Measurements from ENCODE around the gene PASD1.
"Not testable (repeated sequence)": the region's sequence is repeated elsewhere in the genome, so short reads cannot be mapped to it uniquely, and the experiment has no call there.

The PASD1 gene

GRCh38 chrX:151523351-151523750 is 40.1 kb upstream of the PASD1 start:
- Histone ChIP-seq H3K9me3 (ENCODE audit: severe bottlenecking) (no peaks in the 10 kb centered on the region), H3K27me3 (ENCODE audit: insufficient read depth, poor library complexity, severe bottlenecking) (no peaks in the 10 kb centered on the region), H3K36me3 (ENCODE audit: low read depth) (no peaks in the 10 kb centered on the region), H3K4me3 (ENCODE audit: severe bottlenecking) (no peak overlapping the region), H3K4me1 (ENCODE audit: insufficient read depth, poor library complexity, severe bottlenecking) (no peaks in the 10 kb centered on the region), H3K27ac (ENCODE audit: poor library complexity, severe bottlenecking) (no peak overlapping the region)
- TF ChIP-seq CTCF (IDR thresholded peaks at IDR 0.05; ENCODE audit: poor library complexity, severe bottlenecking) = no peak
- ATAC-seq (ENCODE audit: low read depth) = no peak
- no peak for DNase-seq (ENCODE audit: low spot score)

- no peak for DNase-seq (ENCODE audit: low spot score)
- Histone ChIP-seq H3K9me3 (ENCODE audit: severe bottlenecking) (no peaks in the 10 kb centered on the region), H3K27me3 (ENCODE audit: insufficient read depth, poor library complexity, severe bottlenecking) (no peaks in the 10 kb centered on the region), H3K4me3 (ENCODE audit: severe bottlenecking) (no peak overlapping the region), H3K36me3 (ENCODE audit: low read depth) (no peaks in the 10 kb centered on the region), H3K4me1 (ENCODE audit: insufficient read depth, poor library complexity, severe bottlenecking) (no peaks in the 10 kb centered on the region), H3K27ac (ENCODE audit: poor library complexity, severe bottlenecking) (no peak overlapping the region)
- no peak for ATAC-seq (ENCODE audit: low read depth)
- TF ChIP-seq CTCF (IDR thresholded peaks at IDR 0.05; ENCODE audit: poor library complexity, severe bottlenecking) = no peak
Observed at GRCh38 chrX:151536571-151536970, 26.9 kb upstream of the PASD1 start.

GRCh38 chrX:151537572-151537971 is 25.9 kb upstream of the PASD1 start:
- H3K27ac ChIP-seq (ENCODE audit: poor library complexity, severe bottlenecking) = no peak overlapping the region
- no peaks in the 10 kb centered on the region for H3K27me3 ChIP-seq (ENCODE audit: insufficient read depth, poor library complexity, severe bottlenecking)
- DNase-seq (ENCODE audit: low spot score) (no peak), ATAC-seq (ENCODE audit: low read depth) (no peak)
- TF ChIP-seq CTCF (IDR thresholded peaks at IDR 0.05; ENCODE audit: poor library complexity, severe bottlenecking) = no peak
- H3K4me1 ChIP-seq (ENCODE audit: insufficient read depth, poor library complexity, severe bottlenecking) = no peaks in the 10 kb centered on the region
- H3K9me3 ChIP-seq (ENCODE audit: severe bottlenecking) = no peaks in the 10 kb centered on the region
- H3K36me3 ChIP-seq (ENCODE audit: low read depth) = no peaks in the 10 kb centered on the region
- no peak overlapping the region for H3K4me3 ChIP-seq (ENCODE audit: severe bottlenecking)

GRCh38 chrX:151538190-151539122 is 25.0 kb upstream of the PASD1 start:
- ATAC-seq (ENCODE audit: low read depth) (no peak), DNase-seq (ENCODE audit: low spot score) (no peak)
- H3K27ac ChIP-seq (ENCODE audit: poor library complexity, severe bottlenecking) = no peak overlapping the region
- TF ChIP-seq CTCF (IDR thresholded peaks at IDR 0.05; ENCODE audit: poor library complexity, severe bottlenecking) = no peak
- H3K4me1 ChIP-seq (ENCODE audit: insufficient read depth, poor library complexity, severe bottlenecking) = no peaks in the 10 kb centered on the region
- H3K27me3 ChIP-seq (ENCODE audit: insufficient read depth, poor library complexity, severe bottlenecking) = no peaks in the 10 kb centered on the region
- H3K4me3 ChIP-seq (ENCODE audit: severe bottlenecking) = no peak overlapping the region
- no peaks in the 10 kb centered on the region for H3K36me3 ChIP-seq (ENCODE audit: low read depth)
- H3K9me3 ChIP-seq (ENCODE audit: severe bottlenecking) = no peaks in the 10 kb centered on the region

GRCh38 chrX:151543706-151544105 is 19.8 kb upstream of the PASD1 start:
- H3K4me3 ChIP-seq (ENCODE audit: severe bottlenecking) = no peak overlapping the region
- no peaks in the 10 kb centered on the region for H3K9me3 ChIP-seq (ENCODE audit: severe bottlenecking)
- H3K27me3 ChIP-seq (ENCODE audit: insufficient read depth, poor library complexity, severe bottlenecking) = no peaks in the 10 kb centered on the region
- no peaks in the 10 kb centered on the region for H3K4me1 ChIP-seq (ENCODE audit: insufficient read depth, poor library complexity, severe bottlenecking)
- 0 out of 3 replicates have a peak, but pooled peaks have one; percentile 48 for ATAC-seq (ENCODE audit: low read depth)
- no peak for TF ChIP-seq CTCF (IDR thresholded peaks at IDR 0.05; ENCODE audit: poor library complexity, severe bottlenecking)
- no peaks in the 10 kb centered on the region for H3K36me3 ChIP-seq (ENCODE audit: low read depth)
- H3K27ac ChIP-seq (ENCODE audit: poor library complexity, severe bottlenecking) = no peak overlapping the region
- DNase-seq (ENCODE audit: low spot score) = no peak

- H3K36me3 ChIP-seq (ENCODE audit: low read depth); DNase-seq (ENCODE audit: low spot score); H3K9me3 ChIP-seq (ENCODE audit: severe bottlenecking); H3K4me3 ChIP-seq (ENCODE audit: severe bottlenecking); H3K4me1 ChIP-seq (ENCODE audit: insufficient read depth, poor library complexity, severe bottlenecking); ATAC-seq (ENCODE audit: low read depth); H3K27me3 ChIP-seq (ENCODE audit: insufficient read depth, poor library complexity, severe bottlenecking); H3K27ac ChIP-seq (ENCODE audit: poor library complexity, severe bottlenecking): not testable (repeated sequence)
Observed at GRCh38 chrX:151546226-151546625, 17.2 kb upstream of the PASD1 start.

GRCh38 chrX:151551176-151551575 is 12.3 kb upstream of the PASD1 start:
- not testable (repeated sequence) for DNase-seq (ENCODE audit: low spot score); H3K27me3 ChIP-seq (ENCODE audit: insufficient read depth, poor library complexity, severe bottlenecking); H3K36me3 ChIP-seq (ENCODE audit: low read depth); H3K4me3 ChIP-seq (ENCODE audit: severe bottlenecking); H3K4me1 ChIP-seq (ENCODE audit: insufficient read depth, poor library complexity, severe bottlenecking); H3K27ac ChIP-seq (ENCODE audit: poor library complexity, severe bottlenecking); H3K9me3 ChIP-seq (ENCODE audit: severe bottlenecking); ATAC-seq (ENCODE audit: low read depth)
